Esophagus squamous epithelium (tissue), 4 donors: ENCODE data around the gene ADPGK.

Source experiments
- CTCF ChIP-seq, 6 experiments: fragments of 450-650 bp in 4 of 6; fragments of 200-600 bp in 2 of 6; sonication (generic) in 2 of 6; IDR thresholded peaks; one replicate each; pipeline ENCODE4 v1.5.1; 2016 to 2019; ENCODE audit warnings: antibody characterized with exemption in 6 of 6, mild to moderate bottlenecking in 4 of 6, moderate library complexity in 4 of 6
- POLR2A ChIP-seq, 4 donors: fragments of 450-650 bp; IDR thresholded peaks; one replicate each; pipeline ENCODE4 v1.6.1; 2017; ENCODE audit warnings: antibody characterized with exemption in 4 of 4, mild to moderate bottlenecking in 4 of 4, moderate library complexity in 3 of 4

- TF ChIP-seq CTCF (IDR thresholded peaks at IDR 0.05) (no peak), POLR2A (IDR thresholded peaks at IDR 0.05) (no peak)
Measured at GRCh38 chr15:72793766-72794660, 10.5 kb upstream of the ADPGK start.
